Hematopoietic multipotent progenitor cell treated with erythropoietin and hydrocortisone succinate and interleukin-3 and kit ligand, for 17 days (in vitro differentiated cells): ENCODE measurements around the gene TXNL1.
"Not testable (repeated sequence)": the region's sequence is repeated elsewhere in the genome, so short reads cannot be mapped to it uniquely, and the experiment has no call there.

Experiments used
- DNase-seq: peaks from one replicate; pipeline ENCODE4 v3.0.0-alpha.2; 2015; ENCODE audit warnings: low spot score

TXNL1 gene

DNA sequence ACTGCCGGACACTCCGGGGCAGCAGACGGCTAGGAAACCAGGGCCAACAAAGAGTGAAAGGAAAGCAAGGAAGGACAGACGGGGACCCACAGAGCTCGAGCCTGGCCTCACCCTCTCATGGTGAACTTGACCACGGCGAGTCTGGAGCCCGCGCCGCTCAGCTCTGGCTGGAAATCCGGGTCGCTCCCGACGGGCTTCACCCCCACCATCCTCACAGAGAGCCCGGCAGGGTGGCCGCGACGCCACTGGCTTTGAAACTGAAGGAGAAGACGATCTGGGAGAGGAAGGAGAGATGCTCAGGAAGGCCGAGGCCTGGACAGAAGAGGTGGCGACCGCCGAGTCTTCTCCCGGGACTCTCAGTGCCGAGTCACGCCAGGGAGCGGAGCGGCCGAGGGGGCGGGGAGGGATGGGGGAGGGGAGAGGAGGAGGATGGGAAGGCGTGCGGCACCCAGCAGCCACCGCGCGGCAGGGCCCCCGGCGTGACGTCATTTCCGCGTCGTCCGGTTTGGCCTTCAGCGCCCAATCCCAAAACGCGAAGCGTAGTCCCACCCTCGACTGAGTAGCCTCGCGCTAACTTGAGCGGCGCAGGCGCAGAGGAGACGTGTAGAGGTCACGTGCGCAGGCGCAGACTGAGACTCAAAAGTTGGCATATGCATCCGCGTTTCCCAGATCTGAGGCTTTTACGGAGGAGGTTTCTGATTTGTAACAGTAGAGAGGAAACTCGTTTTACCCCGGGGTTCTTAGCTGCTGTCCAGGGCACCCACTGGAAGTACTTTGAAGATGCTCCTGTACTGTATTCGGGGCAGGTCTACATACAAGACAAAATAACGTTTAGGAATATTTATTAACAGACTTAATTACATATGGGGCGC lies at the start of gene TXNL1:
TXNL1 (minus strand) TSS at position 361 of the 872 bp plus-strand sequence; CDS start at position 209, 152 bp downstream.
- peak; percentile 100 for DNase-seq

DNA sequence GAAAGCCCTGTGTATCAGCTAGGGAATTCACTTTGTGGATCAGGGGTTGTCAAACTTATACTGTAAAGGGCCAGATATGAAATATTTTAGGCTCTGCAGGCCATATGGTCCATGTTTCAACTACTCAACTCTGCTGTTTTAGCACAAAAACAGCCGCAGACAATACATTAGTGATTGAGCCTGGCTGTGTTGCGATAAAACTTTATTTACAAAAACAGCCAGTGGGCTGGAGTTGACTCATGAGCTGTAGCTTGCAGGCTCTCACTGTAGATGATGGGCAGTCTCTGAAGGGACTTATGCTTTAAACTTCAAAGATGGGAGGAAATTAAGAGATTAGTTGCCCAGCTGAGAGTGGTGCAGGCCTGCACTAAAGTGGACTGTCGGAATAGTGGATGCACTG lies 45.9 kb upstream of the TXNL1 start:
- no peak for DNase-seq

DNA sequence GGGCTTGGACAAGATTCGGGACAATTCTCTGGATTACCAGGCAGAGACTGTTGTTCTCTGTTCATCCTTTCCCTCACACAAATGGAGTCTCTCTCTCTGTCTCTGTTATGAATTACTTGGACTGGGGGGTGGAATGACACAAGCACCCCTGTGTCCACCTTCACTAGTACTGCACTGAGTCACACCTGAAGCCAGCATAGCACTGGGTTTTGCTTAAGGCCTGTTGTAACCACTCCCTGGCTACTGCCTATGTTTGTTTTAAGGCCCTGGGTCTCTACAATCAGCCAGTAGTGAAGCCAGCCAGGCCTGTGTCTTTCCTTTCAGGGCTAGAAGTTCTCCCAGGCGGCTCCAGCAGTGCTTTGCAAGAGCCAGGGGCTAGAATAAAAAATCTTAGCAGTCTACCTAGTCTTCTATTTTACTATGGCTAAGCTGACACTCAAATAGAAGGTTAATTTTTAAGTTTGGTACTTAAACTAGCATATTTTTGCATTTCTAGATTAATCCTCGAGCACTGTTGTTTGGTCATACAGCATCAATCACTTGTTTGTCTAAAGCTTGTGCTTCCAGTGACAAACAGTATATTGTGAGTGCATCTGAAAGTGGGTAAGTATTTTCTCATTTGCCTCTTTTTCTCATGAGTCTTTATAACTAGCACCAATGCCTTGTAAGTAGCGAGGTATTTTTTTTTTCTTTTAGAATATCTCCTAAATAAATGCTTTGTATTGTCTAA lies 40.6 kb upstream of the TXNL1 start:
- no peak for DNase-seq

DNA sequence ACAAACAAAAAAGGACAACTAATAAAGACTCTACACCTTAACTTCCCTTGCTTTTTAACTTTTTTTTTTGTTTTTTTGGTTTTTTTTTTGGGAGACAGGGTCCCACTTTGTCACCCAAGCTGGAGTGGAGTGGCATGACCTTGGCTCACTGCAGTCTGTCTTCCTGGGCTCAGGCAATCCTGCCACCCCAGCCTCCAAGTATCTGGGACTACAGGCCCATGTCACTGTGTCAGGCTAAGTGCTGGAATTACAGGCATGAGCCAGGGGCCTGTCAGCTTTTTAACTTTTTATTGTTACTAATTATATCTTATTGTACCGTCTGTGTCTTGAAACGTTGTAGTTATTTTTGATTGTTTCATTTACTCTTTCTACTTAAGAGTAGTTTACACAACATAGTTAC lies 38.2 kb upstream of the TXNL1 start:
- no peak for DNase-seq

DNA sequence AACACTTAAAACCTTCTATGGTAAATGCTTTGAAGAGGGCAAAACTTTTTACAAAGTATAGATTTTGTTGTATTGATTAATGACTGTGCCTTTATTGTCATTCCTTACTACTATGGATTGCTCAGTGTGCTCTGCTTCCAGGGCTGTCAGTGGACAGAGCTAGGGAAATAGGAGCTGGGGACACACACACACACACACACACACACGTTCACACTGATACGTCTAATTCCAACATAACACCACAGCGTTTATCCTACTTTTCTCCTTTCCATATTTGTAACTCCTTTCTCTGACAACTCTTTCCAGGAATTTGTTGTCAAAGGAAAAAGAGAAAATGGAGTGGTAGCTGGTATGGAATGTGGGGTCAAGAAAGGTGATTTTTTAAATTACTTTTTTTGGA lies 34.6 kb upstream of the TXNL1 start:
- no peak for DNase-seq

DNA sequence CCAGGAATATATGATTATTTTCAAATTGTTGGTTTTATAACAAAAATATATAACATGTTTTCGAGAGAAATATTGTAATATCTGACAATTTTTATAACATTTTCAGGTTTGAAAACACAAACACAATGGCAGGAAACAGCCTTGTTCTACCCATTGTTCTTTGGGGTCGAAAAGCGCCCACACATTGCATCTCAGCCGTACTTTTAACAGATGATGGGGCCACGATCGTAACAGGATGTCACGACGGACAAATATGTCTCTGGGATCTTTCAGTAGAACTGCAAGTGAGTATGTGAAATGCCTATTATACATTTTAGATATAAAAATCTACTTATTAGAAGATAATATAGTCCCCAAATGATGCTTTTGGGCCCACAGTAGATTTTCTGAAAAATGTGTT lies 34.0 kb upstream of the TXNL1 start:
- no peak for DNase-seq

DNA sequence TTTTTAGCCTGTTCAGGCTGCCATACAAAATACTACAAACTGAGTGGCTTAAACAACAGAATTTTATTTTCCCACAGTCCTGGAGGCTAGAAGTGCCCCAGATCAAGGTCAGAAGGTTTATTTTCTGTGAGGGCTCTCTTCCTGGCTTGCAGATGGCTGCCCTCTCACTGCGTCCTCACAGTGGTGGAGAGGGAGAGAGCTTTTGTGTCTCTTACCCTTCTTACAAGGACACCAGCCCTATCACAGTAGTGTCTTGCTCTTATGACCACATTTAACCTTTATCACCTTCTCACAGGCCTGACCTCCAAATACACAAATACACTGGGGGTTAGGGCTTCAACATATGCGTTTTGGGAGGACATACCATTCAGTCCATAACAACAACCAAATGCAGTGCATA lies 24.5 kb upstream of the TXNL1 start:
- no peak for DNase-seq

DNA sequence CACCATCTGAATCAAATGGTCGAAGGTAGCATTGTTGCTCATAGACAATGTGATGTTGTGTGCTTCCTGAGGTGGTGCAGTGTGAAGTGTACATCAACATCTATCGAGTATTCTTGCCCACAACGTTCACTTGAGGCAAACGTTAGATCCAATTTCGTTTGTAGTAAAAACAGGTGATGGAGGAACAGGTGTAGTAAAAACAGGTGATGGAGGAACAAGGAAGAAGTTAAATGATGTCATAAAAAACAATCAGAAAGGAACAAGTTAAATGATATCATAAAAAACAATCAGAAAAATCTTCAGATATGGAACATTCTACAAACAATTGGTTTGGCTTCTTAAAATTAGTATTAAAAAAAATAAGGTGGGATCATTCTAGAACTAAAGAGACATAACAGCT lies 24.1 kb upstream of the TXNL1 start:
- DNase-seq: no peak

DNA sequence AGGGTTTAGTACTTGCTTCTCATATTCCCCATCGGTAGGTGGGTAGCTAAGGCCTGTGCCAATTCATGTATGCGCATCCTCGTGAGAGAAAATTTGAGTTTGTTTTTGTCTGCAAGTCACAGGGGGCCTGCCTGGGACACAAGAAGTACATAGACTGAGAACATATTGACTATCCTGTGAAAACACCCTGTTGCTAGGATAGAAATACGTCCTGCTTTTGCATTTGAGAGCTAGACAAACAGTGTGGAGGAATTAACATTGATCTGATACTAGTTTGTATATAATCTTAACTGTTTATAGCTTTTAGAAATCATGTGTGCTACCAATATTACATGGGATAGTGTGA lies 23.6 kb upstream of the TXNL1 start:
- no peak for DNase-seq

DNA sequence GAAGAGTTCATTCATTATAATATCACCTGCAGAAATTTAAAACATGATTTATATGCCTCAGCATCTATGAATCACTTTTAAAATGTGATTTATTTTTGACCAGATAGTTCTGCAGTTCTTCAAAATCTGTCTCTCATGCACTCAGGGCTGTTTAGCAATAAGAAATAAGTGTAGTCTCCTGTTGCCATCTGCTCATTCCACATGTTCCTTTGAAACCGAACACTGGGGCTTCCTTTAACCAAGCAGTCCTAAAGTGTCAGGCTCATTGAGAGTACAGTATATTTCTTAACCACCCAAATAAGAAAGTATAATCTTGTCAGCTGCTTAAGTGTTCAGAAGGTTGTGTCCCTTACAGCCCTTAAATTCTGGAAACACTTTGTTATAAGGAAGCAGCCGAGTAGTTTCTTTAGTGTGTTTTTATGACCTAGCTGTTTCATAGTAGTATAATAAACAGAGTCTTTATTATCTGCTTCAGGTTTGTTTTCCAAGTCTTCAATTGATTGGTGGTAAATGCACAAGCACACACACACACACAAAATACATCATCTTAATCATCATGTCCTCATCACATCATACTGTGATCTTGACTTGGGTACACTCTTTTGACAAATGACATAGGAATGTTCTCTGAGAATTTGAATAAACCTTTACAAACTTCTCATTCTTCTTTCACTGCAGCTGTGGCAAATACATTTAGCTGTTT lies 23.1 kb upstream of the TXNL1 start:
- no peak for DNase-seq

DNA sequence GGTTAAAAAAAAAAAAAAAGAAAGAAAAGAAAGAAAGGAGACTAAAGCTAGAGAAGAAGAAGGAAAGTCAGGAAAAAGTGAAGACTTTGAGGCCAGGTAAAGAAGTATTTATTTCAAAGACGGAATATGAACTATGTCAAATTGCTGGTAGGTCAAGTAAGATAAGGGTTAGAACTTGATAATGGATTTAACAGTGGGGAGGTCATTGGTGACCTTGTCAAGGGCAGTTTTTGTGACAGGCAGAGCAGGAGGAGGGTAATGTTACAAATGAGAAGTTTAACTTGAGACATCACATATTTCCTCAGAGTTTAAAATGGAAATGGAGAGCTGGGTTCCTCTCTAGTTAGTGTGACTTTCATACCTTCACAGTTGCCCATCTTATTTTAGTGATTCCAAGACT lies 22.3 kb upstream of the TXNL1 start:
- DNase-seq: no peak

DNA sequence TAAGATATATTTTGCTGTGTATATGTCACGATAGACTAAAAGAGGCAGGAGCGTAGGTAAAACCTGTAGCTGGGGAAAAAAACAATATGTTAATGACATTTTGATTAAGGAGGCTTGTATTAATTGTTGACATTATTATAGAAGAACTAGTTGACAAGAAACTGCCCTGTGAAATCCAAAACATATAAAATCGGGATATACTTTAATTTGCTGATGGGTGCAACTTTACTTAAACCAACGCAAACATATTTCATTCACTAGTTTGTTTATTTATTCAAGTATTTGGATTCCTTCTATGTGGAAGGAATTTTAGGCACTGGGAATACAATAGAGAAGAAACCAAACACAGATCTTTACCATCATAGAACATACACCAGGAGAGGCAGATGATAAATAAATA lies 20.7 kb upstream of the TXNL1 start:
- DNase-seq: no peak

DNA sequence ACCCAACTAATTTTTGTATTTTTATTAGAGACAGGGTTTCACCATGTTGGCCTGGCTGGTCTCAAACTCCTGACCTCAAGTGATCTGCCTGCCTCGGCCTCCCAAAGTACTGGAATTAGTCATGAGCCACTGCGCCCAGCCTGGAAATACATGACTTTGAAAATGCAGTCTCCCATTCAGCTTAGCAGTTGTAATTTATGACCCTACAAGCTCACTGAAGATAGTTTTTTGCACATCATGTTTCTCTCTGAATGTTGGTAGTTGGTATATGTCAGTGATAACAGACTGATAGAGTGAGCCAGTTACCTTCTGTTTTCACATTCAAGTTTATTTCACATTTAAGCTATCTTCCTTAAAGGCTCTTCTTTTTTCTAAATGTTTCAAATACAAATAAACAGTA lies 19.9 kb upstream of the TXNL1 start:
- DNase-seq: no peak

DNA sequence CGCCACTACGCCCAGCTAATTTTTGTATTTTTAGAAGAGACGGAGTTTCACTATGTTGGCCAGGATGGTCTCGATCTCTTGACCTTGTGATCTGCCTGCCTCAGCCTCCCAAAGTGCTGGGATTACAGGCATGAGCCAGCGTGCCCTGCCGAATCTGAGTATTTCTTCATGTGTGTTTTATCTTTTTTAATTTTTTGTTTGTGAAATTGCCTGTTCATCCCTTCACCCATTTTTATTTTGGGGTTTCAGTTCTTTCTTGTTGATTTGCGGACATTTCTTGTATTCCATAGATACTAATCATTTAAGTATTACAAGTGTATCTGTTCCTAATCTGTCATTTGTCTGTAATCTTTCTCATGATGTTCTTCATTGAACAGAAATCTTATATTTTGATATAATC lies 15.9 kb upstream of the TXNL1 start:
- DNase-seq: not testable (repeated sequence)

DNA sequence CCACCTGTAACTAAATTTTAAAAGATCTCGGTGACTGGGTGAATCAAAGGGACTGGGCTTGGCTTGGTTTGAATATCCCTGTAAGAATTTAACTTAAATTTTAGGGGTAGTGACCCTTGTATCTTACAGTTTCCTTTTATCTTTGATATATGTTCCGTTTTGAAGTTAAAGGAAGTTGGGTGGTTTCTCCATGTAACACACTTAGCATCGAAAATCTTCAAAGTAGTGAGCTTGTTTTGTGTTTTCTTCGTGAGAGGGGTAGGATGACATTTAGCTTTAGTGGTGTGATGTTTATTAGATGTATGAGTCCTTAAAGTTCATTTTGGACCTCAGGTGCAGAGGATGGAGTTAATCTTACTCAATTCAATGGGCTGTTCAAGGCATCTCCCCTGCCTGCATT lies 14.4 kb upstream of the TXNL1 start:
- DNase-seq: no peak

DNA sequence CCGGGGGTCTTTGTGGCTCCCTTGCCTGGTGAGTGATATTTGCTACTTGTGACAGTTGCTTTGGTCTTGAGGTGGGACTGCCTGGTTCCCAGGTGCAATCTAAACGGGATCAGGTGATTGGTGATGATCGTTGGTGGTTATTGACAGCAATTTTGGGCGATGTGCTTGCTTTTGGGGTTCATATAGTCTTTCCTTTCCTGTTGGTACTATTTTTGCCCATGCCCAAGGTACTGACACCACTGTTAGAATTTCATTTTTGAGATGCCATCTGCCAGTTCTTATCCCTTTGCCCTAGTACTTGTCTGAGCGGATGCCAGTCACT lies 13.3 kb upstream of the TXNL1 start:
- peak; percentile 29 for DNase-seq

DNA sequence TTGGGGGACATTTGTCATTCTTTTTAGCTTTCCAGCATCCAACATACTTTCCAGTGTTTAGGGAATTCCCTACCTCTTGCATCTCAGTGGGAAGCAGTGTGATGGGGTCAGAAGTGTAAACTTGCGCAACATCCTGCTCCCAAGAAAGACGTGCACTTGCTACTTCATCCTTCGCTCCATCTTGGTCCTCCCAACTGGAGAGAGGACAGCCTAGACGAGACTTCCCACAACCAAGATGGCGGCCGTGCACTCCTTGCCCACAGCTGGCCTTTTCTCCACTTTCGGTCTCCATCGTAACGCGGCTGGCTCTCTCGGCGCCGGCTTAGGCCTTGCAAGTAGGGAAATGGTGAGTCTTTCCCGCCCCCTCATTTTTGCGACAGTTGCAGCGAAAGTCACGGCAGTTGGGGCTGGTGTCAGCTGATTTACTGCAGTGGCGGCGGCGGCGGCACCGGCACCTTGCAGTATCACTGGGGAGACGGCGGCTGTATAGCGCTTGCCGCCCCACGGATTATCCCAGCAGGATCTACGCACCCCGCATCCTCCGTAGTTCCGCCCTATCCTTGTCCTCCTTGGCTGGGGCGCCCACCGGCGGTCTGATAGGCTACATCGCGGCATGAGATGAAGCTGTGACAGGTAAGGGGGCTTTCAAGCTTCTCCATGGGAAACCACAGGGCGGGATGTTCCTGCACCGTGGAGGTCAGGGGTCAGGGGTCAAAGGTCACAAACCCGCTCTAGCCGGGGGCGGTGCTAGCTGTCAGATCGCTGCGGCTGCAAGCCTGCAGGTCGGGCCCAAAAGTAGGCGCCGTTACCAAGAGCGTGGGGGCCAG lies 12.8 kb upstream of the TXNL1 start, which contains the start of gene WDR7:
WDR7 (plus strand) TSS at position 416 of the 827 bp plus-strand sequence. CDS start 21,157 bp downstream, outside the sequence.
- DNase-seq: peak; percentile 86

DNA sequence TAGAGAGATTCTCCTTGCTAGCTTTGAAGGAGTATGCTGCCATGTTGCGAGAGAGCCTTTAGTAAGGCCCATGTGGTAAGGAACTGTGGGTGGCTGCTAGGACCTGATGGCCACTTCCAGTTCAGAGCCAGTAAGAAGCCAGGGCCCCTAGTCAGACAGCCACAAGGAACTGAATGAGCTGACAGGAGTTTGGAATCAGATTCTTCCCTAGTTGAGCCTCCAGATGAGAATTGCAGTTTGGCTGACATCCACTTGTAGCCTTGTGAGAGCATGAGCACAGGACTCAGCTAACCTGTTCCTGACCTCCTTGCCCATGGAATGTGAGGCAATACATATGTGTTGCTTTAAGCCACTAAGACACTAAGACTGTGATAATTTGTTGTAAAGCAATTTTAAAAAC lies 11.6 kb upstream of the TXNL1 start:
- DNase-seq: no peak

DNA sequence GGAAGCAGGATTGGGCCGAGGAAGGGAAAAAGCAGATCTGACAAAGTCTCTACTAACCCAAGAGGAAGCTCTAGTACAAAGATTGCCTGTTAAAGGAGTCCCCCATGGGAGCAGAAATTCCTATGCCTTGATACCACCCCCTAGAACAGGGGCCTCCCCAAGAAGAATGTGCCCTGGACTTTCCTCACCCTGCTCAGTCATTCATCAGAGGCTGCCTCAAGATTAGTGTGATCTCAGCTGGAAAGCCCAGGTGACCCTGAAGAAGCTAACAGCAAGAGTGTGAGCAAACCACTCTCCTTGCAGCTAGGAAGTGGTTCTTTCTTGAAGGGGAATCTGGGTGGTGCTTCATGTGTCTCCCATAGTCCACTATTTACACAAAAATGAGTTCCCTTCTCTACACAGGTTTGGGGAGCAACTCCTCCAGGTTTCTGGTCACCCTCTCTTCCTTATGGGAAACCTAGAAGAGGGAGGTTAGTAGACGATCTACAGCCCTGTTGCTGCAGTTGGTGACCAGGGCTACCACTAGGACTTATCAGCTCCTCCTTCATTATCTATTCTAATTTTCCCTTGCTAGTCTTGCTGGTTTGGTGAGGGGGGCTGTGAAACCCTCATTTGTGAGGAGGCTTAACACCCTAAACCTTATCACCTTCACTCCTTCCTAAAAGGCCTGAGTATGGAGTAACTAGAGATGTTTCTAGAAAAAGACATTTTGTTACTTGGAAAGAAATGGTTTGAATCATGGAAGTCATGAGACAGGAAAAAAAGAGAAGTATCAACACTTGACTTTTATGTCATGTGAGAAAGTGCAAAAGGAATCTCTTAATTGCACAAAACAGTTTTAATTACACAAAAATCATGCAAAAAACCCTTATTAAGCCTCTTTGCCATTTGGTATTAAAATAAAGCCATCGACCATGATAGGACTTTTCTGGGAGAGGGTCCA lies 9.8 kb upstream of the TXNL1 start:
- no peak for DNase-seq

DNA sequence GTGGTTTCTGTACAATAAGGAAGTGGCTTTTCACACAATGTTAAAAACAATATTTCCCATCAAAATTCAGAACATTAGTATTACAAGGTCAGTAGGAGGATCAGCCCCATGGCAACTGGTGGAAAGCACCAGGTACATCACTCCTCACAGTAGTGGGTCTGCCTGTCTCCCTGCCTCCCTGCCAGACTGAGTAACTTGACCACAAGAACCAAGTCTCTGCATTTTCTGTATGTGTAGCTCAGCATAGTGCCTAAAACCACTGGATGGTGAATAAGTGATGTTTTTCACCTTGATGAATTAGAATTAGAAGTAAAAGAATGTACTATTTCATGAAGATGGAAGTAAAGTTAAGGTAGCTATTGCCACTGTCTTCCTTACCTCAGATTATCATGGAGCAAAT lies 8.7 kb upstream of the TXNL1 start:
- DNase-seq: no peak

DNA sequence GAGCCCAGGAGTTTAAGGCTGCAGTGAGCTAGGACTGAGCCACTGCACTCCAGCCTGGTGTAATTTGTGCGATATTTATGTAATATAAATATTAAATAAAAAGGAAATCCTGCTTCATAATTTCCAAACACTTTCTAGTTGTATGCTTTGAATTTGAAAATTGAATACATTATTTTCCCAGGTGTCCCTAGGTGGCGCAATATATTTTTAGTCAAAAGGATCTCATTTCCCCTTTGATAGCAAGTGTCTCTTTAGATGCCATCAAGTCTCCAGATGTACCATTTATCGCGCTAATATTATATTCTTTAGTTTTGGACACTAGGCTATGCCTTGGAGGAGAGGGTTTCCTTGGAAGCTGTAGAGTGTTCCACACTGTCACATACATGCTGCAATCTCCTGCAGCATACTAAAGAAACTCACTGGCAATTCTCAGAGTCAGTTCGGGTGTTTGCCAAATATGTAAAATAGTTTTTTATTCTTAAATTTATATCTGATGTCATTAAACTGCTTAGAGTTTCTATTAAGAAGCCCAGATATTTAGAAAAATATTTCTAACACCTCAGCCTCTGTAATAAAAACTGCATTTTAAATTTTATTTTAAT lies 7.1 kb upstream of the TXNL1 start:
- DNase-seq: peak; percentile 59
